ENCODE results near the gene CDC42EP5.

Gene CDC42EP5

GRCh38 chr19:54461210-54461609 lies 11.9 kb downstream of the CDC42EP5 start:
- Histone ChIP-seq H3K27ac (replicated peaks) (no peak overlapping the region), H3K27me3 (ENCODE audit: insufficient read depth, poor library complexity, severe bottlenecking) (peaks cover 5% of the 10 kb centered on the region), H3K4me3 (replicated peaks; ENCODE audit: insufficient read depth, low read length) (no peak overlapping the region)
- TF ChIP-seq GABPA (IDR thresholded peaks at IDR 0.05; ENCODE audit: low read depth) (no peak), SPI1 (IDR thresholded peaks at IDR 0.05; ENCODE audit: borderline replicate concordance, low read depth) (no peak), REST (IDR thresholded peaks at IDR 0.05; ENCODE audit: insufficient replicate concordance, low read depth) (no peak), POLR2AphosphoS5 (IDR thresholded peaks at IDR 0.05; ENCODE audit: low read depth) (peak; percentile 14; the same call in 1 of the 2 replicates)
- TF ChIP-seq, protein P1, sequence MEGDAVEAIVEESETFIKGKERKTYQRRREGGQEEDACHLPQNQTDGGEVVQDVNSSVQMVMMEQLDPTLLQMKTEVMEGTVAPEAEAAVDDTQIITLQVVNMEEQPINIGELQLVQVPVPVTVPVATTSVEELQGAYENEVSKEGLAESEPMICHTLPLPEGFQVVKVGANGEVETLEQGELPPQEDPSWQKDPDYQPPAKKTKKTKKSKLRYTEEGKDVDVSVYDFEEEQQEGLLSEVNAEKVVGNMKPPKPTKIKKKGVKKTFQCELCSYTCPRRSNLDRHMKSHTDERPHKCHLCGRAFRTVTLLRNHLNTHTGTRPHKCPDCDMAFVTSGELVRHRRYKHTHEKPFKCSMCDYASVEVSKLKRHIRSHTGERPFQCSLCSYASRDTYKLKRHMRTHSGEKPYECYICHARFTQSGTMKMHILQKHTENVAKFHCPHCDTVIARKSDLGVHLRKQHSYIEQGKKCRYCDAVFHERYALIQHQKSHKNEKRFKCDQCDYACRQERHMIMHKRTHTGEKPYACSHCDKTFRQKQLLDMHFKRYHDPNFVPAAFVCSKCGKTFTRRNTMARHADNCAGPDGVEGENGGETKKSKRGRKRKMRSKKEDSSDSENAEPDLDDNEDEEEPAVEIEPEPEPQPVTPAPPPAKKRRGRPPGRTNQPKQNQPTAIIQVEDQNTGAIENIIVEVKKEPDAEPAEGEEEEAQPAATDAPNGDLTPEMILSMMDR (IDR thresholded peaks at IDR 0.05; ENCODE audit: insufficient read depth, low read length): no peak
- no peak for DNase-seq (ENCODE audit: low read depth in 1 of 2, low spot score in 1 of 2)

- no peak for DNase-seq (ENCODE audit: low read depth in 1 of 2, low spot score in 1 of 2)
- no peak overlapping the region for H3K4me3 ChIP-seq (replicated peaks; ENCODE audit: insufficient read depth, low read length)
- no peak for TF ChIP-seq REST (IDR thresholded peaks at IDR 0.05; ENCODE audit: insufficient replicate concordance, low read depth)
- H3K27me3 ChIP-seq (ENCODE audit: insufficient read depth, poor library complexity, severe bottlenecking): no peaks in the 10 kb centered on the region
- H3K27ac ChIP-seq (replicated peaks): no peak overlapping the region
Measured at GRCh38 chr19:54460230-54461005, 12.7 kb downstream of the CDC42EP5 start.

DNA sequence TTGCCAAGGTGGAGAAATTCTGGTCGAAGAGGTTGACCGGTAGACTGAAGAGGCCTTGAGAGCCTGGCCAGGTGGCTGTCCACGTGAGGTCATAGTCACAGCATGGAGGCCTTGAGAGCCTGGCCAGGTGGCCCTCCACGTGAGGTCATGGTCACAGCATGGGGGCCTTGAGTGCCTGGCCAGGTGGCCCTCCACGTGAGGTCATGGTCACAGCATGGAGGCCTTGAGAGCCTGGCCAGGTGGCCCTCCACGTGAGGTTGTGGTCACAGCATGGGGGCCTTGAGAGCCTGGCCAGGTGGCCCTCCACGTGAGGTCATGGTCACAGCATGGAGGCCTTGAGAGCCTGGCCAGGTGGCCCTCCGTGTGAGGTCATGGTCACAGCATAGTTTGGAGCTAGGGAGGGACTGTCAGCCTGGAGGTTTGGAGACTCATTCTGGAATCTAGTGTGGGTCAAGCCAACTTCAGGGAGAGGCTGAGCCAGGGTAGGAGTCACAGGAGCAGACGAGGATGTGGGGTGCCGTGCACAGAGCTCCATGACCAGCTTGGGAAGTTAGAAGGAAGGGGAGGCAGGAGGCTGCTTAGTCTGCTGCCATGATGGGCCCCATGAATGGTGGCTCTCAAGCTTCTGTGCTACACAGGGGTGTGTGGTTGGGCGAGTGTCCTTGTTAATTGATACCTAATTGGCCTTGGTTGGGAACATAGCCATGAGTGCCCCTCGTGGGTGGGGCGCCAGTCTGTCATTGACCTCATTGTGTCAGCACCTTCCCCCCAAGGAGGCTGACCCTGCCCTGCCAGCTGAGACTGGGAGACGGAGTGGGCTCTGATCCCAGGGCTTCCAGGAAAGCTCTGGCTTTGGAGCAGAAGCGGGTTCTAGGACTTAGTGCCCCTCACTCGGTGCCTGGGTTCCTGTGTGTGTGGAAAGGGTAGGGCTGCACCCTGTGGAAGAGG lies 13.5 kb downstream of the CDC42EP5 start:
- Histone ChIP-seq H3K27me3 (ENCODE audit: insufficient read depth, poor library complexity, severe bottlenecking) (no peaks in the 10 kb centered on the region), H3K27ac (replicated peaks) (no peak overlapping the region), H3K4me3 (replicated peaks; ENCODE audit: insufficient read depth, low read length) (no peak overlapping the region)
- DNase-seq (ENCODE audit: low read depth in 1 of 2, low spot score in 1 of 2): no peak
- TF ChIP-seq SPI1 (IDR thresholded peaks at IDR 0.05; ENCODE audit: borderline replicate concordance, low read depth) (no peak), GABPA (IDR thresholded peaks at IDR 0.05; ENCODE audit: low read depth) (no peak), REST (IDR thresholded peaks at IDR 0.05; ENCODE audit: insufficient replicate concordance, low read depth) (no peak), POLR2AphosphoS5 (IDR thresholded peaks at IDR 0.05; ENCODE audit: low read depth) (no peak; the same call in 1 of the 2 replicates)
- TF ChIP-seq, protein P1 (IDR thresholded peaks at IDR 0.05; ENCODE audit: insufficient read depth, low read length): no peak

Data from HL-60 (cell line).